Stimulated activated CD4-positive, alpha-beta T cell treated with anti-CD3 and anti-CD28 coated beads, Interleukin-12 subunit alpha, Interleukin-12 subunit beta, amount 100 ng/mL, for 4 hours (primary cell): ENCODE measurements around the gene EPHA2.

Experiments
- DNase-seq: peaks from one replicate; pipeline ENCODE4 v3.0.0-alpha.2; 2020

Gene EPHA2

GRCh38 chr1:16088996-16089395, 66.9 kb downstream of the EPHA2 start:
- no peak for DNase-seq

- DNase-seq = no peak
Observed at GRCh38 chr1:16088351-16088911, 67.4 kb downstream of the EPHA2 start.

GRCh38 chr1:16087733-16088132, 68.1 kb downstream of the EPHA2 start:
- DNase-seq = no peak

DNA sequence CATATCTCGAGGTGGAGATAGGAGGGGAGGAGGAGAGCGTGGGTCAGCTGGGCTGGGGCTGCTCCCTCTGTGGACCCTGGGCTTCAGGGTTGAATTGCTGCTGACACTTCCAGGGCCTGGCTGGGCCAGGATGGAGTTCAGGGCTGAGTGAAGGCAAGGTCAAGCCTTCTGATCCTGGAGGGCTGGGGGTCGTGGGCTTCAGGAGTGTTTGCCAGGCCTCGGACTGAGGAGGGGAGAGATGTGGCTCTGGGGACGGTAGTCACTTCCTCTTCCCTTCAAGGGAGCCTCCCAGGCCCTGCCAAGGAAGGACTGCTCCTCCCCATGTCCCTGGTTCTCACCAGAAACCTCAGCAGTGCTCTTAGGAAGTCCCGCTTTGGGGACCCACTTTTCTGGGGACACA, 70.3 kb downstream of the EPHA2 start:
- no peak for DNase-seq

DNA sequence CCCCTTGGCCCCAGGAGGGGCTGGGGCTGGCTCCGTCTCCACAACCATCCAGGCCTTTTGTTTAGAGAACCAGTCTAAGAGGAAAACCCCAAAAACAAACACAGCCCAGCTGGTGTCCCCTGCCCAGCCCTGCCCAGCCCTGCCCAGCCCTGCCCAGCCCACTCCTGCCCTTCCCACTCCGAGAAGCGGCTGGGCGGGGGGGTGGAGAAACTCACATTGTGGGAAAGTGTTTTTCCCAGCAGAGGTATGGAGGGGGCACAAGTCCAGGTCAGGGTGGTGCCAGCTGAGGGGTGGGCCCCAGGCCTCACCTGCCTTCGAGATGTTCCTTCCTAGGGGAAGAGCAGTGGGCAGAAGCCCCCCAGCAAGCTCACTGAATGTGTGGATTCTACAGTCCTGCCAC, 72.4 kb downstream of the EPHA2 start:
- DNase-seq = no peak

DNA sequence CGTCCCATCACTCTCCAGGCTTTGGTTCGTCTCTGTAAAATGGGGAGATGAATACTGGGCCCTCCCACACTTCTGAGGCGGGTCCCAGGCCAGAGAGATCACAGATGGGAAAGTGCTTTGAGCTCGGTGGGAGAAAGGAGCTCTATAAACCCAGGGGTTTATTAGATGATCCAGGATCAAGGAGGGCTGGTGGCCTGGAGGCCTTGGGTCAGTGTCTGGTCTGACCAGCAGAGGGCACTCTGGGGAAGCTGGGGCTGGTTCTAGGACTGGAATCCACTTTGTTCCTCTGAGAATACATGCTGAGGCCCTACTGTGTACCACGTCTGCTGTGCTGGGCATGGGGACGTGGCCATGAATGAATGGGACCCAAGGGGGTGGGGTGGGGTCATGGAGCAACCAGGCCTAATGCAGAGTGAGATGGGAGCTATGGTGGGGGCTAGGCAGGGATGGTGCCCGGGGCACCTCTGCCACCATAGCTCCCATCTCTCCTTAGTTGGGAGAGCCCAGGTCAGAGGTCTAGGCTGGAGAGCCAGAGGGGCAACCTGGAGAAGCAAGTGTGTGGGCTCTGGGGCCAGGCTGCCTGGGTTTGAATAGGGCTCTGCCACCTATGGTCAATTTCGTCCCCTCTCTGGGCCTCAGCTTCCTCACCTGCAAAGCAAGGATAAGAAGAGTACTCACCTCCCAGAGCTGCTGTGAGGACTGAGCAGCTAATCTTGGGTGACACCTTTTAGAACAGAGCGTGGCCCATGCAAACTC, 73.4 kb downstream of the EPHA2 start:
- peak; percentile 61 for DNase-seq

- DNase-seq = no peak
Observed at GRCh38 chr1:16081636-16082035, 74.2 kb downstream of the EPHA2 start.

- DNase-seq = no peak
Observed at GRCh38 chr1:16080422-16081150, 75.3 kb downstream of the EPHA2 start.

DNA sequence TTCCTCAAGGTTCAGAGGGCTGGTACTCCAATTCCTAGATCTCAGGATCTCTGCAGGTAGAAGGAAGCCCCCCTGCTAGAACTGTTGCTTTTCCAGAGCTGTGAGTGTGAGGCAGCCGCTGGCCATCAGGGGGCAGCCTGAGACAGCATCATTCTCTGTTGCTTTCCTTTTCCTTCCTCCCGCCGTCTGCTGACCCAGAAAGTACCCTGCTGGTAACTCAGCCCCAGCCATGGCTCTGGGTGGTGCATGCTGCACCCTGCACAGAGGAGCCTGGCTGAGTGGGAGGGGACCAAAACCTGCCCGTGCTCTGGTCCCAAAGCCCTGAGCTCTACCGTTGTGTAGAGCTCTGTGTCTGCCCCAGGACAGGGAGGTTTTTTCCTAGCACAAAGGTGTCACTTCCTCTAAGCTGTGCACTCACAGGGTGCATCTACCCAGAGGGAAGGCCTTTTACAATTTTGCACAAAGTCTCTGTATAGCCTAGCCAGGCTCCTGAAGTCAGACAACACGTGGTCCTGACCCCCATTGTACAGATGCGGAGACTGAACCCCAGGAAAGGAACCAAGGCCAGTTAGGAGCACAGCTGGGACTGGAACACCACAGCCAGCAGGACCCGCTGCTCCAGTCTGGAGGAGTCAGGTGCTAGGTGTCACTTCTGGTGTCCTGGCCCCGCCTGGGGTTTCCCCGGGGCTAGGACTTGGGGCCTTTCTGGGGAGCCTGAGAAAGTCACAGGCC, 76.8 kb downstream of the EPHA2 start:
- DNase-seq = peak; percentile 68

GRCh38 chr1:16077406-16078245, 78.2 kb downstream of the EPHA2 start:
- DNase-seq = no peak

DNA sequence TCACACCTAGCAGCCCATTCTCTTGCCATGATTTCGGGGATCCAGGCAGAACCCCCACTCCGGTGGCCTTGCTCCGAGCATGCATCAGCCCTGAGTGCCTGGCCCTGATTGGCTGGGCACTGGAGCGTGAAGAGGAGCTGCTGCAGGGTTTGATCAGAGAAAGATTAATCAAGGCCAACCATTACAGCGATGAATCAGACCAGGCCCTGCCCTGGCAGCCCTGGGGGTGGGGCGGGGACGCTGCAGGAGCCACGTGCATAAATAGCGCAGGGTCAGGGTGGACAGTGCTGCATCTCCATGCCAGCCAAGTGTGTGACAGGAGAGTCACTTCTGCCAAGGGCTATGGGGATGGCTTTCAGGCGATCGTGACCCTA, 79.0 kb downstream of the EPHA2 start:
- no peak for DNase-seq

- DNase-seq = no peak
Observed at GRCh38 chr1:16076031-16076864, 79.6 kb downstream of the EPHA2 start.

GRCh38 chr1:16075337-16076030, 80.4 kb downstream of the EPHA2 start:
- no peak for DNase-seq
